Panc1 (cell line): Measurements from ENCODE around the gene SLC7A1. TPM values are rescaled to one million over a fixed set of nuclear protein-coding genes. Genes with fewer than 3 reads are reported as not detected.

Experiments
- ATAC-seq: fragments of 200-7000 bp; cut with Tn5 transposase; 2 replicates; pipeline ENCODE4 v1.9.1; 2020; ENCODE audit warnings: mild to moderate bottlenecking, moderate library complexity
- BruUV-seq: library from RNA; stranded (reverse); fragments of 400-500 nt; replicated peaks from 2 replicates; lab custom pipeline; 2021; lab: Mats Ljungman, UMichigan
- CTCF ChIA-PET: fragments of 300-600 bp; sonication (Branson Sonifier 250); formaldehyde crosslinking; loops from one replicate; lab custom pipeline; 2022; ENCODE audit warnings: antibody characterized with exemption; lab: Charles Lee
- POLR2A ChIA-PET: fragments of 300-600 bp; sonication (Branson Sonifier 250); formaldehyde crosslinking; loops from one replicate; lab custom pipeline; 2022; ENCODE audit warnings: antibody characterized with exemption; lab: Charles Lee
- DNase-seq: peaks from one replicate; pipeline ENCODE4 v3.0.0-alpha.2; 2010; ENCODE audit warnings: low read depth, low spot score
- H3K27ac ChIP-seq: 2 replicates; pipeline ENCODE4 v1.5.1; 2011; ENCODE audit warnings: mild to moderate bottlenecking, low read length, inconsistent platforms
- H3K27me3 ChIP-seq: fragments of 200-500 bp; sonication (Bioruptor generic); 2 replicates; pipeline ENCODE4 v1.6.0; 2014; ENCODE audit warnings: low read length, inconsistent platforms; ENCODE audit not compliant: control insufficient read depth, insufficient read depth
- H3K36me3 ChIP-seq: fragments of 200-500 bp; sonication (Bioruptor generic); 2 replicates; pipeline ENCODE4 v1.5.1; 2014; ENCODE audit warnings: inconsistent platforms, mild to moderate bottlenecking, low read length, moderate library complexity; ENCODE audit not compliant: control insufficient read depth, insufficient read depth
- H3K4me1 ChIP-seq: 2 replicates; pipeline ENCODE4 v1.5.1; 2011; ENCODE audit warnings: inconsistent platforms, mild to moderate bottlenecking, low read length, moderate library complexity; ENCODE audit not compliant: control insufficient read depth, insufficient read depth
- H3K4me3 ChIP-seq, 2 experiments: 2 replicates each; pipeline ENCODE4 v1.5.1; 2011 to 2012; ENCODE audit warnings: low read depth in 2 of 2, low read length in 2 of 2, mild to moderate bottlenecking in 2 of 2, inconsistent platforms in 1 of 2, moderate library complexity in 1 of 2
- H3K9me3 ChIP-seq: fragments of 200-500 bp; sonication (Bioruptor generic); 2 replicates; pipeline ENCODE4 v1.5.1; 2014; ENCODE audit warnings: low read depth, mild to moderate bottlenecking, inconsistent platforms, low read length, moderate library complexity; ENCODE audit not compliant: control insufficient read depth, insufficient read depth
- CTCF ChIP-seq: fragments of 450-650 bp; IDR thresholded peaks from 2 replicates; pipeline ENCODE4 v1.5.1; 2017; ENCODE audit warnings: mild to moderate bottlenecking
- POLR2AphosphoS5 ChIP-seq: IDR thresholded peaks from 2 replicates; pipeline ENCODE4 v1.6.1; 2012; ENCODE audit warnings: mild to moderate bottlenecking, low read depth, low read length, moderate library complexity
- REST ChIP-seq, 2 experiments: IDR thresholded peaks; 2 replicates each; pipeline ENCODE4 v1.6.1; 2011 to 2012; ENCODE audit warnings: low read depth in 2 of 2, control low read depth in 1 of 2, low read length in 1 of 2, mild to moderate bottlenecking in 1 of 2, moderate library complexity in 1 of 2; ENCODE audit not compliant: insufficient read depth in 1 of 2
- SIN3A ChIP-seq: IDR thresholded peaks from 2 replicates; pipeline ENCODE4 v1.6.1; 2012; ENCODE audit warnings: low read depth, mild to moderate bottlenecking, low read length, moderate library complexity, borderline replicate concordance; ENCODE audit not compliant: insufficient read depth
- TCF7L2 ChIP-seq: IDR thresholded peaks from 2 replicates; pipeline ENCODE4 v1.6.1; 2011; ENCODE audit warnings: mild to moderate bottlenecking, low read depth, low read length, inconsistent platforms
- in situ Hi-C: cut with HindIII; loops from 2 replicates; pipeline ENCODE4 v1.10.0; 2016; ENCODE audit warnings: low sequenced_read_pairs, low pct_unique_long_range_greater_than_20kb
- intact Hi-C: fragments of 100-400 bp; cut with micrococcal nuclease; formaldehyde crosslinking; loops from one replicate; pipeline ENCODE4 v1.10.0; 2022; ENCODE audit not compliant: unreplicated experiment
- total RNA-seq: library from RNA; stranded (reverse); gene quantifications from one replicate; pipeline ENCODE4 v1.2.1, GENCODE V29; 2021; ENCODE audit not compliant: unreplicated experiment

The SLC7A1 gene
- total RNA-seq, 1 experiment from 2014 or later, result 63.3 TPM

GRCh38 chr13:29513981-29514719, 81.3 kb downstream of the SLC7A1 start:
- Histone ChIP-seq H3K36me3 (no peaks in the 10 kb centered on the region), H3K4me1 (no peaks in the 10 kb centered on the region), H3K4me3 (no peak overlapping the region), H3K27me3 (no peaks in the 10 kb centered on the region), H3K27ac (no peak overlapping the region), H3K9me3 (no peaks in the 10 kb centered on the region)
- ChIA-PET CTCF (no interaction called here), POLR2A (no interaction called here)
- BruUV-seq, result no TSS peak
- in situ Hi-C loops, result no loop called here
- no peak for ATAC-seq
- DNase-seq, result no peak
- intact Hi-C loops, result no loop called here
- TF ChIP-seq SIN3A (no peak), POLR2AphosphoS5 (no peak), REST (IDR thresholded peaks at IDR 0.05; ENCODE audit: insufficient read depth in 1 of 2, low read depth in 2 of 2, low read length in 1 of 2) (no peak), CTCF (no peak), TCF7L2 (no peak)

GRCh38 chr13:29513002-29513980, 82.2 kb downstream of the SLC7A1 start:
- H3K9me3 ChIP-seq, result no peaks in the 10 kb centered on the region
- H3K36me3 ChIP-seq, result no peaks in the 10 kb centered on the region
- CTCF ChIA-PET, result no interaction called here
- no peak overlapping the region for H3K4me3 ChIP-seq
- intact Hi-C loops (no loop called here), in situ Hi-C loops (no loop called here)
- TF ChIP-seq POLR2AphosphoS5 (no peak), REST (IDR thresholded peaks at IDR 0.05; ENCODE audit: insufficient read depth in 1 of 2, low read depth in 2 of 2, low read length in 1 of 2) (no peak), TCF7L2 (no peak), SIN3A (no peak)
- H3K4me1 ChIP-seq, result no peaks in the 10 kb centered on the region
- H3K27me3 ChIP-seq, result no peaks in the 10 kb centered on the region
- POLR2A ChIA-PET, result no interaction called here
- ATAC-seq (0 out of 2 replicates have a peak, but pooled peaks have one; percentile 45), DNase-seq (no peak)
- no TSS peak for BruUV-seq
- no peak overlapping the region for H3K27ac ChIP-seq
